Stimulated activated CD4-positive, alpha-beta T cell treated with anti-CD3 and anti-CD28 coated beads, Interleukin-12 subunit alpha, Interleukin-12 subunit beta, amount 100 ng/mL, for 48 hours (primary cell): Measurements from ENCODE around the gene DYNC2H1.
"Not testable (repeated sequence)": the region's sequence is repeated elsewhere in the genome, so short reads cannot be mapped to it uniquely, and the experiment has no call there.

Experiments used
- DNase-seq, 3 donors: peaks; one replicate each; pipeline ENCODE4 v3.0.0-alpha.2; 2020; ENCODE audit warnings: low read depth in 2 of 3, low spot score in 1 of 3

The DYNC2H1 gene

GRCh38 chr11:103141986-103142385, 32.8 kb downstream of the DYNC2H1 start:
- DNase-seq = not testable (repeated sequence)

- DNase-seq = no peak
Observed at GRCh38 chr11:103147627-103148026, 38.4 kb downstream of the DYNC2H1 start.

DNA sequence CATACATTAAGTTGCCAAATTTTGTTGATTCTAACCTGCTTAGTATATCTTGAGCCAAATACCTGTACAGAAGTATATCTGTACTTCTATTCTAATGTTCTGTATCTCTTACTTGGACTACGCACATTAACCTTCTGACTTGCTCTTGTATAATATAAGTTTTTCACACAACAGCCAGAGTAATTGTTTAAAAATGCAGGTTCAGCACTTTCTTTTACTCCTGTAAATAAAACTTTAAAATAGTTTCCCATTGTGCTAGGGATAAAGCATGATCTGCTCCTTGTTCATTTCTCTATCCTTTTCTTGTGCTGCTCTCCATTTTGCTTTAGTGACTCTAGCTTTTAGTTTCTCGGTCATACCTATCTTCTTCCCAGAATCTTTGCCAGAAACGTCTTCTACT, 48.3 kb downstream of the DYNC2H1 start:
- no peak for DNase-seq

DNA sequence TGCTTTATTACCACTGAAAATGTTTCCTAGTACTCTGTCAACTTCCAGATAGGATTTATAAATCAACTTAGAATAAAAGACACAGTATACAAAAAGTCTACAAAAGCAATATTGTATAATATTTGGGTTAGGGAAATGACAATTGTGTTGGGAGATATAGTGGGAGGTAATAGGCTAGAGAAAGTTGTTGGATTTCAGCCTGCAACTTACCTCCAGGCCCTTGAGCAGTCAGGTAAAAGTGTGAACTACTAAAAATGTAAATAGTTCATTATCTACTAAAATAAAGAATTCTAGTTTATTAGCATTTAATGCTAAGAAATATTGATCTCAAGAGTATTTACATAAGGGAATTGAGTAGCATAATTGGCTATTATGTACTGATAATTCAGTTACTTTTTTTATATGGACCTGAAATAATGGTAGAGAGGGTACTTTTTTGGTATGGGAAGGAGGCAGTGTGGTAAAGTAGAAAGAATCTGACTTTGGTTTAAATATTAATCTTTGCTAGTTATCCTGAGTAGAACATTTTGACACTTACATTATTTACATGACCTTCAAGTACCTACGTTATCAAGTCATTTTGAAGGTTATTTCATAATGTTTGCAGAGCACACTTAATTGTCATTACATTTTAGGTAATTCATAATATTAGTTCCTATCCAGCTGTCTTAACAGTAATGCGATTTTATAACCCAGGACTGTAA, 55.0 kb downstream of the DYNC2H1 start:
- no peak for DNase-seq

DNA sequence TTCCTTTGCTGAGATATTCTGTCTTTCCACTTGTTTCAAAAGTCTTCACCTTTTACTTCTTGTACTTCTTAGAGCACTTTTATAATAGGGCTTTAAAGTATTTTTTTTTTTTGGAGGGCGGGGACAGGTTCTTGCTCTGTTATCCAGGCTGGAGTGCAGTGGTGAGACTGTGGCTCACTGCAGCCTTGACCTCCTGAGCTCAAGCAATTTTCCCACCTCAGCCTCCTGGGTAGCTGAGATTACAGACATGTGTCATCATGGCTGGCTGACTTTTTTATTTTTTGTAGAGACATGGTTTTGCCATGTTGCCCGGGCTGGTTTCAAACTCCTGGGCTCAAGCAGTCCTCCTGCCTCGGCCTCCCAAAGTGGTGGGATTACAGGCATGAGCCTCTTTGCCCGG, 57.9 kb downstream of the DYNC2H1 start:
- no peak for DNase-seq

GRCh38 chr11:103170865-103171264, 61.6 kb downstream of the DYNC2H1 start:
- no peak for DNase-seq

- no peak for DNase-seq
Observed at GRCh38 chr11:103175461-103176129, 66.4 kb downstream of the DYNC2H1 start.

GRCh38 chr11:103183981-103184611, 74.9 kb downstream of the DYNC2H1 start:
- no peak for DNase-seq

- no peak for DNase-seq
Observed at GRCh38 chr11:103202048-103202651, 92.9 kb downstream of the DYNC2H1 start.

DNA sequence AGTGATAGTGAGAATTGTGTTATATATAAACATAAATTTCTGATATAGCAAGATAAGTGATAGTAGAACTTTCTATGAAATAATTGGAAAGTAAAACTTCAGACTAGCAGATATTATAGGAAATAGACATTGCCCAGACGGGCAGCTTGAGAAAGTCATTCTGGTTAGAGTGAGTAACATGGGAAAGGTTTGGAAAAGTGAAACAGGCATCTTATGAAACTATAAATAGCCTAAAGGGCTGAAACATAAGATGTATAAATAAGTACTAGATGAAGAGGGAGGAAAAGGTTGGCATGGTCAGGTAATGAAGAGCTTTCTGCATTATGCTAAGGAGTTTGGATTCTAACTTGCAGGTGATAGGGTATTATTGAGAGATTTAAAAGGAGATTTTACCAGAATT, 101.3 kb downstream of the DYNC2H1 start:
- no peak for DNase-seq

DNA sequence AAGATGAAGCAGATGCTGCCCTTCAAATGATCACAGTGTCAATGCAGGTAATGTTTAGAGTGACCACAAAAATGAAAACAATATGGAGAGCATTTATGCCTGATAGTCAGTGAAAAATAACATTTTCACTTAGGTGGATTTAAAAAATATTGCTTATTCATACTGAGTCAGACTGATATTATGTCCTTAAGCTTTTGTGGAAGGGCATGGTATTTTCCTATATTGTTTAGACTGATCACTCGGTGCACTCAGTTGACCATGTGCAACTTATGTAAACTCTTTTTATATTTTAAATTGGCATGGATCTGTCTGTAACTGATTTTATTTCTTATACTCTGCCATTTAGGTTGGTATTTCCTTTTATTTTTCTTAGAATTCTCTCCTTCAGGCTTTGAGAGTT, 106.6 kb downstream of the DYNC2H1 start:
- DNase-seq = no peak

DNA sequence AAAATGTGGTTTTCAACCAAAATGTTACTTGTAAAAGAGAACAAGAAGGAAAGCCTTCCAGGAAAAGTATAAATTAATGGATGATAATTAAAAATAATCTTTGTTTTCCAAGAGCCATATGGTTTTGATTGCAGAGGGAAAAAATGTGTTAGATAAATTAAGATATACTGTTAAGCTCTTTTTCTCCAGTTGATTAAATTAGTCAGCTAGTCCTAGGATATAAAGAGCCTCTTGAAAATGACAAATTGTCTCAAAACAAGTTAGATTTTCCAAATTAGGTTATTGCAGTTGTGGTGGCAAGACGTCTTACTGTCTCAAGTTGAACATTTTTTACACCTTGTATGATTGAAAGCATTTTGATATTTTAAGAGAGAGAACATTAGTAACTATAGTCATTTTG, 110.9 kb downstream of the DYNC2H1 start:
- DNase-seq = no peak

GRCh38 chr11:103222806-103223205, 113.6 kb downstream of the DYNC2H1 start:
- no peak for DNase-seq

GRCh38 chr11:103228807-103229206, 119.6 kb downstream of the DYNC2H1 start:
- no peak for DNase-seq

- DNase-seq = no peak
Observed at GRCh38 chr11:103234974-103235373, 125.7 kb downstream of the DYNC2H1 start.

- no peak for DNase-seq
Observed at GRCh38 chr11:103241574-103241973, 132.3 kb downstream of the DYNC2H1 start.

GRCh38 chr11:103254123-103254522, 144.9 kb downstream of the DYNC2H1 start:
- DNase-seq = no peak

- DNase-seq = no peak
Observed at GRCh38 chr11:103257360-103257759, 148.1 kb downstream of the DYNC2H1 start.

- no peak for DNase-seq
Observed at GRCh38 chr11:103266167-103266831, 157.1 kb downstream of the DYNC2H1 start.

DNA sequence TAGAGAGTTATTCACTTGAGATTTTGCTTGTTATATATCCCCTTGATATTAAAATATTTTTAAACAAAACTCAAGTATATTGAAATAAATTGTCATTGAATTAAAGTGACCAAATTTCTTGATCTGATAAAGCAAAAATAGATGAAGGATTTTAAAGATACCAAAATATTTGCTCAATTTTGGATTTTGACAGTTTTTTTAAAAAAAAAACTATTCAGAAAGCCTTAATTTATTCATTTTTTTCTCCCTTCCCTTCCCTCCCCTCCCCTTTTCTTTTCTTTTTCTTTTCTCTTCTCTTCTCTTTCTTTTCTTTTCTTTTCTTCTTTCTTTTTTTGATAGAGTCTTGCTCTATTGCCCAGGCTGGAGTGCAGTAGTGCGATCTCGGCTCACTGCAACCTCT, 163.7 kb downstream of the DYNC2H1 start:
- no peak for DNase-seq

GRCh38 chr11:103274025-103274424, 164.8 kb downstream of the DYNC2H1 start:
- no peak for DNase-seq
